PC-3 (cell line): ENCODE results near the gene SEL1L2. TPM values are rescaled to one million over a fixed set of nuclear protein-coding genes. Genes with fewer than 3 reads are reported as not detected.

Experiments
- ATAC-seq: fragments of 200-7000 bp; cut with Tn5 transposase; 2 replicates; pipeline ENCODE4 v1.9.1; 2020; ENCODE audit warnings: mild to moderate bottlenecking, moderate library complexity
- BruUV-seq: library from RNA; stranded (reverse); fragments of 400-500 nt; replicated peaks from 2 replicates; lab custom pipeline; 2021; lab: Mats Ljungman, UMichigan
- CTCF ChIA-PET: fragments of 300-600 bp; sonication (Branson Sonifier 250); formaldehyde crosslinking; loops from one replicate; lab custom pipeline; 2022; ENCODE audit warnings: antibody characterized with exemption; lab: Charles Lee
- POLR2A ChIA-PET: fragments of 300-600 bp; sonication (Branson Sonifier 250); formaldehyde crosslinking; loops from one replicate; lab custom pipeline; 2022; ENCODE audit warnings: antibody characterized with exemption; ENCODE audit not compliant: unreplicated experiment; lab: Charles Lee
- DNase-seq: peaks from one replicate; pipeline ENCODE4 v3.0.0-alpha.2; 2015
- H2AFZ ChIP-seq: fragments of 300-600 bp; sonication (generic); 2 replicates; pipeline ENCODE4 v1.6.0; 2016; ENCODE audit warnings: antibody characterized with exemption, low read length
- H3F3A ChIP-seq: fragments of 300-600 bp; sonication (generic); one replicate; pipeline ENCODE4 v1.6.0; 2017; ENCODE audit warnings: antibody characterized with exemption, low read length, control low read depth, mild to moderate bottlenecking; ENCODE audit not compliant: unreplicated experiment
- H3K27ac ChIP-seq: fragments of 300-600 bp; sonication (generic); 2 replicates; pipeline ENCODE4 v1.5.1; 2016; ENCODE audit warnings: mild to moderate bottlenecking, low read length
- H3K27me3 ChIP-seq: fragments of 300-600 bp; sonication (generic); 2 replicates; pipeline ENCODE4 v1.6.1; 2016; ENCODE audit warnings: low read length, mixed read lengths
- H3K36me3 ChIP-seq: fragments of 300-600 bp; sonication (generic); 2 replicates; pipeline ENCODE4 v1.6.1; 2016; ENCODE audit warnings: low read depth, mixed run types, low read length, mixed read lengths
- H3K4me1 ChIP-seq: fragments of 300-600 bp; sonication (generic); 2 replicates; pipeline ENCODE4 v1.5.1; 2016; ENCODE audit warnings: low read length; ENCODE audit not compliant: insufficient read depth
- H3K4me2 ChIP-seq: fragments of 300-600 bp; sonication (generic); 2 replicates; pipeline ENCODE4 v1.6.0; 2016; ENCODE audit warnings: low read length
- H3K4me3 ChIP-seq: fragments of 300-600 bp; sonication (generic); 2 replicates; pipeline ENCODE4 v1.5.1; 2016; ENCODE audit warnings: mild to moderate bottlenecking, low read length, mixed read lengths
- H3K79me2 ChIP-seq: fragments of 300-600 bp; sonication (generic); 2 replicates; pipeline ENCODE4 v1.6.1; 2017; ENCODE audit warnings: low read length, mixed read lengths
- H3K9ac ChIP-seq: fragments of 300-600 bp; sonication (generic); 2 replicates; pipeline ENCODE4 v1.6.0; 2016; ENCODE audit warnings: mild to moderate bottlenecking, low read length
- H3K9me2 ChIP-seq: fragments of 300-600 bp; sonication (generic); replicated peaks from 2 replicates; pipeline ENCODE4 v1.6.1; 2016; ENCODE audit warnings: mixed run types, low read length, mixed read lengths
- H3K9me3 ChIP-seq: fragments of 300-600 bp; sonication (generic); 2 replicates; pipeline ENCODE4 v1.6.1; 2016; ENCODE audit warnings: low read length, mixed read lengths
- H4K20me1 ChIP-seq: fragments of 300-600 bp; sonication (generic); 2 replicates; pipeline ENCODE4 v1.6.1; 2016; ENCODE audit warnings: low read length, mixed read lengths
- EZH2 ChIP-seq: fragments of 300-600 bp; sonication (generic); IDR thresholded peaks from one replicate; pipeline ENCODE4 v1.6.1; 2017; ENCODE audit warnings: antibody characterized with exemption, mild to moderate bottlenecking, low read length; ENCODE audit not compliant: unreplicated experiment
- EZH2phosphoT487 ChIP-seq: fragments of 300-600 bp; sonication (generic); IDR thresholded peaks from 2 replicates; pipeline ENCODE4 v1.6.1; 2018; ENCODE audit warnings: mild to moderate bottlenecking, antibody characterized with exemption, low read length, borderline replicate concordance
- intact Hi-C: fragments of 100-400 bp; cut with micrococcal nuclease; formaldehyde crosslinking; loops from 2 replicates; pipeline ENCODE4 v1.9.0; 2023
- total RNA-seq: library from RNA; depleted of rRNA; stranded (reverse); fragments of >200 nt; gene quantifications from 2 replicates; pipeline ENCODE4 v1.2.3, GENCODE V29; 2014
- TF ChIP-seq, protein P1 (sequence below): fragments of 300-600 bp; sonication (generic); conservative IDR thresholded peaks from 2 replicates; pipeline ENCODE4 v1.5.1; 2017; ENCODE audit warnings: antibody characterized with exemption, low read depth, mild to moderate bottlenecking, low read length

Gene SEL1L2
- total RNA-seq, 1 experiment from 2014 or later: not detected

GRCh38 chr20:13934992-13935894 is 55.2 kb downstream of the SEL1L2 start:
- TF ChIP-seq EZH2phosphoT487 (no peak), EZH2 (no peak)
- TF ChIP-seq, protein P1, sequence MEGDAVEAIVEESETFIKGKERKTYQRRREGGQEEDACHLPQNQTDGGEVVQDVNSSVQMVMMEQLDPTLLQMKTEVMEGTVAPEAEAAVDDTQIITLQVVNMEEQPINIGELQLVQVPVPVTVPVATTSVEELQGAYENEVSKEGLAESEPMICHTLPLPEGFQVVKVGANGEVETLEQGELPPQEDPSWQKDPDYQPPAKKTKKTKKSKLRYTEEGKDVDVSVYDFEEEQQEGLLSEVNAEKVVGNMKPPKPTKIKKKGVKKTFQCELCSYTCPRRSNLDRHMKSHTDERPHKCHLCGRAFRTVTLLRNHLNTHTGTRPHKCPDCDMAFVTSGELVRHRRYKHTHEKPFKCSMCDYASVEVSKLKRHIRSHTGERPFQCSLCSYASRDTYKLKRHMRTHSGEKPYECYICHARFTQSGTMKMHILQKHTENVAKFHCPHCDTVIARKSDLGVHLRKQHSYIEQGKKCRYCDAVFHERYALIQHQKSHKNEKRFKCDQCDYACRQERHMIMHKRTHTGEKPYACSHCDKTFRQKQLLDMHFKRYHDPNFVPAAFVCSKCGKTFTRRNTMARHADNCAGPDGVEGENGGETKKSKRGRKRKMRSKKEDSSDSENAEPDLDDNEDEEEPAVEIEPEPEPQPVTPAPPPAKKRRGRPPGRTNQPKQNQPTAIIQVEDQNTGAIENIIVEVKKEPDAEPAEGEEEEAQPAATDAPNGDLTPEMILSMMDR: no peak
- Histone ChIP-seq H3K79me2 (no peaks in the 10 kb centered on the region), H3K9ac (no peak overlapping the region), H3K4me2 (no peak overlapping the region), H3K27me3 (no peaks in the 10 kb centered on the region), H3K27ac (no peak overlapping the region), H4K20me1 (no peaks in the 10 kb centered on the region), H2AFZ (no peak overlapping the region), H3K4me1 (peaks cover 6% of the 10 kb centered on the region), H3F3A (no peaks in the 10 kb centered on the region), H3K9me3 (no peaks in the 10 kb centered on the region), H3K36me3 (no peaks in the 10 kb centered on the region), H3K4me3 (no peak overlapping the region), H3K9me2 (no peaks in the 10 kb centered on the region)
- ChIA-PET POLR2A (interaction anchor here (0.6 kb wide), 1 partner anchor 443 kb away, joined by 5 read pairs; no protein-coding TSS in a partner anchor), CTCF (no interaction called here)
- intact Hi-C loops: no loop called here
- no TSS peak for BruUV-seq
- no peak for DNase-seq
- ATAC-seq: no peak

- peaks cover 20% of the 10 kb centered on the region for H3K4me1 ChIP-seq
- ATAC-seq (peak; percentile 98), DNase-seq (peak; percentile 91)
- H3K4me2 ChIP-seq: no peak overlapping the region
- ChIA-PET CTCF (no interaction called here), POLR2A (interaction anchor here (0.6 kb wide), 1 partner anchor 165 kb away, joined by 4 read pairs; no protein-coding TSS in a partner anchor)
- no peaks in the 10 kb centered on the region for H3K9me3 ChIP-seq
- H3K36me3 ChIP-seq: no peaks in the 10 kb centered on the region
- no peaks in the 10 kb centered on the region for H3K79me2 ChIP-seq
- no peaks in the 10 kb centered on the region for H4K20me1 ChIP-seq
- H3K4me3 ChIP-seq: no peak overlapping the region
- TF ChIP-seq, protein P1: no peak
- TF ChIP-seq EZH2phosphoT487 (no peak), EZH2 (no peak)
- intact Hi-C loops: no loop called here
- no peaks in the 10 kb centered on the region for H3F3A ChIP-seq
- BruUV-seq: no TSS peak
- no peak overlapping the region for H2AFZ ChIP-seq
- H3K27me3 ChIP-seq: no peaks in the 10 kb centered on the region
- H3K9me2 ChIP-seq: no peaks in the 10 kb centered on the region
- peak overlapping the region; percentile 68 for H3K27ac ChIP-seq
- H3K9ac ChIP-seq: no peak overlapping the region
Observed at GRCh38 chr20:13930281-13930680, 60.1 kb downstream of the SEL1L2 start.

GRCh38 chr20:13929836-13930235 is 60.6 kb downstream of the SEL1L2 start:
- ATAC-seq (no peak), DNase-seq (no peak)
- no peak overlapping the region for H3K4me3 ChIP-seq
- H3K9me3 ChIP-seq: no peaks in the 10 kb centered on the region
- H3K36me3 ChIP-seq: no peaks in the 10 kb centered on the region
- 0 out of 2 replicates have a peak overlapping the region, but pooled peaks have one; percentile 13 for H3K4me2 ChIP-seq
- H3K9me2 ChIP-seq: no peaks in the 10 kb centered on the region
- no TSS peak for BruUV-seq
- POLR2A ChIA-PET: no interaction called here
- H3K79me2 ChIP-seq: no peaks in the 10 kb centered on the region
- H3K4me1 ChIP-seq: peaks cover 20% of the 10 kb centered on the region
- no peak overlapping the region for H2AFZ ChIP-seq
- intact Hi-C loops: no loop called here
- no peaks in the 10 kb centered on the region for H3K27me3 ChIP-seq
- CTCF ChIA-PET: no interaction called here
- H3K9ac ChIP-seq: no peak overlapping the region
- no peak for TF ChIP-seq EZH2
- TF ChIP-seq, protein P1: no peak
- no peak for TF ChIP-seq EZH2phosphoT487
- H3K27ac ChIP-seq: peak overlapping the region; percentile 68
- H4K20me1 ChIP-seq: no peaks in the 10 kb centered on the region
- no peaks in the 10 kb centered on the region for H3F3A ChIP-seq
